ENCODE data around the gene ATG4C. TPM values are rescaled to one million over a fixed set of nuclear protein-coding genes. Genes with fewer than 3 reads are reported as not detected.

Gene ATG4C
- total and polyA plus RNA-seq, 2 of the 13 experiments (the other 11 are each of a cell fraction or from before 2014, with no cell fraction given): 4.0 to 11.2 TPM

- H3K4me3 ChIP-seq (replicated peaks in 1 of 3; ENCODE audit: insufficient read depth in 1 of 3, low read depth in 2 of 3, low read length in 3 of 3): no peak overlapping the region
- DNase-seq (ENCODE audit: low spot score): no peak
- WGBS (ENCODE audit: low lambda C conversion rate): 0% methylated on average over 1 of the region's 1 CpG
- FAIRE-seq: no peak
- TF ChIP-seq TFAP4 (IDR thresholded peaks at IDR 0.05; ENCODE audit: borderline replicate concordance, low read depth) (no peak), KDM2A (CRISPR knock-in tag; IDR thresholded peaks at IDR 0.05; ENCODE audit: borderline replicate concordance, low read depth) (no peak), EHMT2 (IDR thresholded peaks at IDR 0.05; ENCODE audit: borderline replicate concordance, low read depth, low read length) (no peak), PAWR (CRISPR knock-in tag; IDR thresholded peaks at IDR 0.05; ENCODE audit: borderline replicate concordance) (no peak), PLRG1 (conservative IDR thresholded peaks at IDR 0.05) (no peak), ZNF253 (CRISPR knock-in tag; IDR thresholded peaks at IDR 0.05; ENCODE audit: borderline replicate concordance) (no peak), ZNF263 (CRISPR knock-in tag; IDR thresholded peaks at IDR 0.05) (no peak), ZNF530 (CRISPR knock-in tag; IDR thresholded peaks at IDR 0.05; ENCODE audit: low read depth) (no peak), ZNF33A (CRISPR knock-in tag; IDR thresholded peaks at IDR 0.05; ENCODE audit: borderline replicate concordance) (no peak), DPF2 (CRISPR knock-in tag; IDR thresholded peaks at IDR 0.05; ENCODE audit: borderline replicate concordance, low read depth) (no peak), MEIS1 (CRISPR knock-in tag; IDR thresholded peaks at IDR 0.05; ENCODE audit: borderline replicate concordance) (no peak), KLF15 (CRISPR knock-in tag; IDR thresholded peaks at IDR 0.05; ENCODE audit: borderline replicate concordance) (no peak), MIER2 (CRISPR knock-in tag; IDR thresholded peaks at IDR 0.05) (no peak), SKIL (CRISPR knock-in tag; IDR thresholded peaks at IDR 0.05; ENCODE audit: borderline replicate concordance) (no peak)
- H3K9me3 ChIP-seq (ENCODE audit: low read length): no peaks in the 10 kb centered on the region
- POLR2A ChIA-PET: no interaction called here
- H3K4me2 ChIP-seq (ENCODE audit: low read depth, low read length): no peak overlapping the region
- no TSS peak for BruUV-seq (replicated peaks)
- in situ Hi-C loops (cut with HindIII; ENCODE audit: extremely low pct_ligation_motif_present, low pct_unique_long_range_greater_than_20kb) (no loop called here), intact Hi-C loops (cut with micrococcal nuclease; ENCODE audit: unreplicated experiment) (no loop called here)
- no peaks in the 10 kb centered on the region for H3K27me3 ChIP-seq (ENCODE audit: control insufficient read depth in 1 of 2, insufficient read depth in 2 of 2, low read length in 2 of 2)
- CTCF ChIA-PET (ENCODE audit: low intra/inter-chr PET ratio, low total read pairs): no interaction called here
- H3K4me1 ChIP-seq (ENCODE audit: insufficient read depth, low read length): no peaks in the 10 kb centered on the region
- H3K27ac ChIP-seq (ENCODE audit: extremely low read length, insufficient read depth, low read length): no peak overlapping the region
- no peaks in the 10 kb centered on the region for H3K36me3 ChIP-seq (replicated peaks in 1 of 2; ENCODE audit: control insufficient read depth in 1 of 2, insufficient read depth in 2 of 2, low read length in 2 of 2)
- no peaks in the 10 kb centered on the region for H3K79me2 ChIP-seq (ENCODE audit: insufficient read depth, low read length)
- H2AFZ ChIP-seq (ENCODE audit: low read length): no peak overlapping the region
- H4K20me1 ChIP-seq (ENCODE audit: insufficient read depth, low read length): no peaks in the 10 kb centered on the region
- no peak overlapping the region for H3K9ac ChIP-seq (ENCODE audit: insufficient read depth, low read depth, low read length)
- ATAC-seq: no peak
These were observed 11.2 kb upstream of the ATG4C start for GRCh38 chr1:62772607-62773295.
